MV-4-11 (cell line): ENCODE results near the gene CITED2.
"Not testable (repeated sequence)": the region's sequence is repeated elsewhere in the genome, so short reads cannot be mapped to it uniquely, and the experiment has no call there.

ENCODE experiments used
- DNase-seq: peaks from one replicate; lab custom pipeline; 2025; lab: John Stamatoyannopoulos, UW

Gene CITED2

GRCh38 chr6:139374357-139375225, at the start of gene CITED2:
Gene CITED2 (minus strand): TSS chr6:139374648. CDS start chr6:139373944, 704 bp downstream.
- peak; percentile 86 for DNase-seq

GRCh38 chr6:139423037-139423703, 48.7 kb upstream of the CITED2 start:
- peak; percentile 66 for DNase-seq

GRCh38 chr6:139422105-139423036, 47.9 kb upstream of the CITED2 start:
- peak; percentile 77 for DNase-seq

- no peak for DNase-seq
Measured at GRCh38 chr6:139418481-139419132, 44.2 kb upstream of the CITED2 start.

GRCh38 chr6:139416146-139416545, 41.7 kb upstream of the CITED2 start:
- no peak for DNase-seq

- no peak for DNase-seq
Measured at GRCh38 chr6:139415365-139415764, 40.9 kb upstream of the CITED2 start.

GRCh38 chr6:139412103-139412502, 37.7 kb upstream of the CITED2 start:
- DNase-seq = not testable (repeated sequence)

GRCh38 chr6:139409026-139409425, 34.6 kb upstream of the CITED2 start:
- no peak for DNase-seq

- DNase-seq = no peak
Measured at GRCh38 chr6:139407718-139408222, 33.3 kb upstream of the CITED2 start.

GRCh38 chr6:139406577-139407343, 32.3 kb upstream of the CITED2 start:
- DNase-seq = no peak

GRCh38 chr6:139402876-139403386, 28.5 kb upstream of the CITED2 start:
- DNase-seq = peak; percentile 55

- DNase-seq = no peak
Measured at GRCh38 chr6:139398658-139399057, 24.2 kb upstream of the CITED2 start.

- DNase-seq = peak; percentile 53
Measured at GRCh38 chr6:139395891-139396301, 21.4 kb upstream of the CITED2 start.

- DNase-seq = no peak
Measured at GRCh38 chr6:139395371-139395770, 20.9 kb upstream of the CITED2 start.

- DNase-seq = no peak
Measured at GRCh38 chr6:139394027-139394649, 19.7 kb upstream of the CITED2 start.

- peak; percentile 91 for DNase-seq
Measured at GRCh38 chr6:139392794-139393193, 18.3 kb upstream of the CITED2 start.

GRCh38 chr6:139391709-139392108, 17.3 kb upstream of the CITED2 start:
- no peak for DNase-seq

- DNase-seq = no peak
Measured at GRCh38 chr6:139390447-139390846, 16.0 kb upstream of the CITED2 start.

- DNase-seq = no peak
Measured at GRCh38 chr6:139388384-139388783, 13.9 kb upstream of the CITED2 start.

- DNase-seq = no peak
Measured at GRCh38 chr6:139386404-139386803, 12.0 kb upstream of the CITED2 start.
